Fibroblast of skin of right biceps (primary cell): ENCODE measurements around the gene CENPQ.
"Not testable (repeated sequence)": the region's sequence is repeated elsewhere in the genome, so short reads cannot be mapped to it uniquely, and the experiment has no call there.

Experiments
- DNase-seq: peaks from one replicate; pipeline ENCODE4 v3.0.0-alpha.2; 2013

Gene CENPQ

GRCh38 chr6:49462927-49463611 lies at the start of gene CENPQ, which contains the start of gene MMUT:
Gene CENPQ, plus strand, starts transcription at chr6:49463370. Its CDS starts 6,807 bp downstream, at chr6:49470177.
Gene MMUT, minus strand, starts transcription at chr6:49463253. Its CDS starts 3,787 bp downstream, at chr6:49459466.
- DNase-seq, result peak; percentile 94

- DNase-seq, result no peak
These were observed 47.8 kb upstream of the CENPQ start for GRCh38 chr6:49415358-49415757.

GRCh38 chr6:49416195-49416594 lies 47.0 kb upstream of the CENPQ start:
- DNase-seq, result peak; percentile 7

- peak; percentile 3 for DNase-seq
These were observed 39.4 kb upstream of the CENPQ start for GRCh38 chr6:49423817-49424216.

GRCh38 chr6:49430187-49430586 lies 33.0 kb upstream of the CENPQ start:
- peak; percentile 46 for DNase-seq

- DNase-seq, result no peak
These were observed 32.3 kb upstream of the CENPQ start for GRCh38 chr6:49430866-49431265.

- DNase-seq, result no peak
These were observed 9.9 kb upstream of the CENPQ start for GRCh38 chr6:49453221-49453620.

GRCh38 chr6:49454787-49455709 lies 8.1 kb upstream of the CENPQ start:
- DNase-seq, result no peak

- DNase-seq, result peak; percentile 50
These were observed 5.4 kb upstream of the CENPQ start for GRCh38 chr6:49457771-49458170.

- DNase-seq, result peak; percentile 12
These were observed 1.1 kb upstream of the CENPQ start for GRCh38 chr6:49462071-49462470.

GRCh38 chr6:49462599-49462926 lies 607 bp upstream of the CENPQ start:
- DNase-seq, result no peak

- DNase-seq, result no peak
These were observed 420 bp downstream of the CENPQ start for GRCh38 chr6:49463612-49463967.

GRCh38 chr6:49464691-49465090 lies 1.5 kb downstream of the CENPQ start:
- DNase-seq, result no peak

GRCh38 chr6:49468042-49468441 lies 4.9 kb downstream of the CENPQ start:
- DNase-seq, result no peak

- not testable (repeated sequence) for DNase-seq
These were observed 13.4 kb downstream of the CENPQ start for GRCh38 chr6:49476564-49476963.

GRCh38 chr6:49479308-49479970 lies 16.3 kb downstream of the CENPQ start:
- DNase-seq, result no peak

- DNase-seq, result not testable (repeated sequence)
These were observed 18.7 kb downstream of the CENPQ start for GRCh38 chr6:49481846-49482245.

GRCh38 chr6:49483380-49483779 lies 20.2 kb downstream of the CENPQ start:
- not testable (repeated sequence) for DNase-seq

GRCh38 chr6:49490633-49491032 lies 27.5 kb downstream of the CENPQ start:
- DNase-seq, result no peak

GRCh38 chr6:49497304-49497703 lies 34.1 kb downstream of the CENPQ start:
- DNase-seq, result no peak

GRCh38 chr6:49499126-49499525 lies 36.0 kb downstream of the CENPQ start:
- DNase-seq, result no peak

GRCh38 chr6:49499623-49500022 lies 36.5 kb downstream of the CENPQ start, which contains the start of gene GLYATL3:
Gene GLYATL3, plus strand, starts transcription at chr6:49499923. Its CDS starts 12,068 bp downstream, at chr6:49511991.
- DNase-seq, result no peak

GRCh38 chr6:49504666-49505065 lies 41.5 kb downstream of the CENPQ start:
- no peak for DNase-seq
